H9 (cell line): ENCODE measurements around the gene INPP5A. TPM values are rescaled to one million over a fixed set of nuclear protein-coding genes. Genes with fewer than 3 reads are reported as not detected.

Experiments
- DNase-seq: peaks from one replicate; pipeline ENCODE4 v3.0.0-alpha.2; 2017
- H2AFZ ChIP-seq: one replicate; pipeline ENCODE4 v1.6.1; 2013; ENCODE audit warnings: mild to moderate bottlenecking, low read length, control low read depth, moderate library complexity
- H2AK5ac ChIP-seq: 2 replicates; pipeline ENCODE4 v1.6.1; 2013; ENCODE audit warnings: low read length, control low read depth, mixed read lengths; ENCODE audit not compliant: insufficient read length
- H2BK120ac ChIP-seq: one replicate; pipeline ENCODE4 v1.6.1; 2013; ENCODE audit warnings: low read depth, mild to moderate bottlenecking, low read length, control low read depth, inconsistent platforms; ENCODE audit not compliant: poor library complexity, severe bottlenecking
- H2BK12ac ChIP-seq: 2 replicates; pipeline ENCODE4 v1.6.1; 2013; ENCODE audit warnings: low read length, control low read depth, mixed read lengths, low read depth; ENCODE audit not compliant: insufficient read length
- H2BK15ac ChIP-seq: 2 replicates; pipeline ENCODE4 v1.6.1; 2013; ENCODE audit warnings: low read depth, low read length, control low read depth
- H2BK20ac ChIP-seq: one replicate; pipeline ENCODE4 v1.6.1; 2013; ENCODE audit warnings: low read depth, mild to moderate bottlenecking, low read length, control low read depth, inconsistent platforms; ENCODE audit not compliant: poor library complexity, severe bottlenecking
- H2BK5ac ChIP-seq: 2 replicates; pipeline ENCODE4 v1.6.1; 2013; ENCODE audit warnings: low read length, control low read depth, mixed read lengths; ENCODE audit not compliant: insufficient read length
- H3K14ac ChIP-seq: 2 replicates; pipeline ENCODE4 v1.6.1; 2013; ENCODE audit warnings: low read length, control low read depth; ENCODE audit not compliant: insufficient read depth
- H3K18ac ChIP-seq: 2 replicates; pipeline ENCODE4 v1.6.1; 2013; ENCODE audit warnings: low read depth, mild to moderate bottlenecking, mixed read lengths, low read length, control low read depth; ENCODE audit not compliant: insufficient read length
- H3K23ac ChIP-seq: 2 replicates; pipeline ENCODE4 v1.6.1; 2013; ENCODE audit warnings: low read length, control low read depth, mixed read lengths, low read depth; ENCODE audit not compliant: insufficient read length
- H3K23me2 ChIP-seq: 2 replicates; pipeline ENCODE4 v1.6.1; 2013; ENCODE audit warnings: low read depth, mild to moderate bottlenecking, mixed read lengths, low read length, control low read depth; ENCODE audit not compliant: insufficient read length, poor library complexity, severe bottlenecking
- H3K27ac ChIP-seq: 2 replicates; pipeline ENCODE4 v1.5.1; 2013; ENCODE audit warnings: low read length, control low read depth, mixed read lengths, low read depth; ENCODE audit not compliant: insufficient read length
- H3K27me3 ChIP-seq: 2 replicates; pipeline ENCODE4 v1.6.1; 2013; ENCODE audit warnings: low read length, control low read depth, inconsistent platforms; ENCODE audit not compliant: insufficient read depth
- H3K4ac ChIP-seq: 2 replicates; pipeline ENCODE4 v1.6.1; 2013; ENCODE audit warnings: low read depth, mild to moderate bottlenecking, control low read depth, inconsistent platforms, low read length, moderate library complexity
- H3K4me1 ChIP-seq: 2 replicates; pipeline ENCODE4 v1.6.1; 2013; ENCODE audit warnings: low read length, control low read depth, inconsistent platforms; ENCODE audit not compliant: insufficient read depth
- H3K4me2 ChIP-seq: 2 replicates; pipeline ENCODE4 v1.6.1; 2013; ENCODE audit warnings: low read length, control low read depth, mixed read lengths; ENCODE audit not compliant: insufficient read length, insufficient read depth
- H3K56ac ChIP-seq: 2 replicates; pipeline ENCODE4 v1.6.1; 2013; ENCODE audit warnings: low read depth, mild to moderate bottlenecking, mixed read lengths, low read length, control low read depth; ENCODE audit not compliant: insufficient read length
- H3K79me1 ChIP-seq: 2 replicates; pipeline ENCODE4 v1.6.1; 2013; ENCODE audit warnings: low read depth, mild to moderate bottlenecking, moderate library complexity, low read length, control low read depth, inconsistent platforms; ENCODE audit not compliant: insufficient read depth, poor library complexity, severe bottlenecking
- H3K79me2 ChIP-seq: 2 replicates; pipeline ENCODE4 v1.6.1; 2013; ENCODE audit warnings: low read length, control low read depth, inconsistent platforms; ENCODE audit not compliant: insufficient read depth
- H3K9ac ChIP-seq: 2 replicates; pipeline ENCODE4 v1.6.1; 2013; ENCODE audit warnings: low read length, control low read depth, mixed read lengths; ENCODE audit not compliant: insufficient read length; ENCODE audit errors: extremely low read depth
- H3K9me3 ChIP-seq: one replicate; pipeline ENCODE4 v1.6.1; 2013; ENCODE audit warnings: low read depth, low read length, inconsistent platforms; ENCODE audit not compliant: control insufficient read depth
- H3T11ph ChIP-seq: one replicate; pipeline ENCODE4 v1.6.1; 2013; ENCODE audit warnings: mild to moderate bottlenecking, low read length, control low read depth, inconsistent platforms
- H4K20me1 ChIP-seq: one replicate; pipeline ENCODE4 v1.6.1; 2013; ENCODE audit not compliant: control insufficient read depth, insufficient read length, insufficient read depth
- H4K5ac ChIP-seq: 2 replicates; pipeline ENCODE4 v1.6.1; 2013; ENCODE audit warnings: low read depth, mild to moderate bottlenecking, mixed read lengths, low read length, control low read depth; ENCODE audit not compliant: insufficient read length
- H4K8ac ChIP-seq: replicated peaks from 2 replicates; pipeline ENCODE4 v1.6.1; 2013; ENCODE audit warnings: low read length, control low read depth, mixed read lengths, low read depth; ENCODE audit not compliant: insufficient read length
- H4K91ac ChIP-seq: 2 replicates; pipeline ENCODE4 v1.6.1; 2013; ENCODE audit warnings: low read depth, mild to moderate bottlenecking, moderate library complexity, mixed read lengths, low read length, control low read depth; ENCODE audit not compliant: insufficient read length
- H3K27ac Mint-ChIP-seq, 3 experiments: 2 replicates in 2 of 3; 3 replicates in 1 of 3; pipeline ENCODE4 v1.8.0; 2020 to 2021; ENCODE audit warnings: mixed read lengths in 3 of 3, mild to moderate bottlenecking in 1 of 3, moderate library complexity in 1 of 3
- H3K27me3 Mint-ChIP-seq: 2 replicates; pipeline ENCODE4 v1.8.0; 2021; ENCODE audit warnings: low read depth, mild to moderate bottlenecking, moderate library complexity, mixed read lengths
- H3K36me3 Mint-ChIP-seq, 3 experiments: 2 replicates in 2 of 3; 3 replicates in 1 of 3; pipeline ENCODE4 v1.8.0; 2020 to 2021; ENCODE audit warnings: low read depth in 3 of 3, mixed read lengths in 3 of 3; ENCODE audit not compliant: insufficient read depth in 1 of 3
- H3K4me1 Mint-ChIP-seq, 2 experiments: 2 replicates each; pipeline ENCODE4 v1.8.0; 2020; ENCODE audit warnings: mixed read lengths in 2 of 2
- H3K4me3 Mint-ChIP-seq, 2 experiments: 2 replicates in 1 of 2; 3 replicates in 1 of 2; pipeline ENCODE4 v1.8.0; 2020 to 2021; ENCODE audit warnings: mild to moderate bottlenecking in 2 of 2, mixed read lengths in 2 of 2, moderate library complexity in 1 of 2
- H3K9me3 Mint-ChIP-seq, 2 experiments: 2 replicates in 1 of 2; 3 replicates in 1 of 2; pipeline ENCODE4 v1.8.0; 2020; ENCODE audit warnings: mild to moderate bottlenecking in 2 of 2, mixed read lengths in 2 of 2, moderate library complexity in 1 of 2
- CTCF ChIP-seq: fragments of 200-600 bp; sonication (generic); conservative IDR thresholded peaks from 3 replicates; pipeline ENCODE4 v1.8.0; 2021; ENCODE audit warnings: antibody characterized with exemption, mild to moderate bottlenecking
- WGBS: extraction: QIAGEN DNeasy Blood & Tissue Kit; methylation state at CpG from one replicate; pipeline ENCODE4 v1.1.7; 2013; ENCODE audit warnings: missing lambda C conversion rate, low lambda C conversion rate, mixed read lengths; ENCODE audit not compliant: insufficient read length; ENCODE audit errors: extremely low coverage; 5-methylcytosine and 5-hydroxymethylcytosine counted together
- total RNA-seq: library from RNA; stranded (reverse); gene quantifications from 2 replicates; pipeline ENCODE4 v1.2.1, GENCODE V29; 2021

Gene INPP5A
- total RNA-seq, 1 experiment from 2014 or later = 17.7 TPM

GRCh38 chr10:132510174-132510611 lies 27.4 kb upstream of the INPP5A start:
- Mint-ChIP-seq H3K27me3 (peaks cover 14% of the 10 kb centered on the region), H3K9me3 (no peaks in the 10 kb centered on the region; a peak in 1 of 5 replicates), H3K27ac (no peak overlapping the region), H3K36me3 (no peaks in the 10 kb centered on the region), H3K4me3 (no peak overlapping the region), H3K4me1 (peaks cover 0 to under 1% of the 10 kb centered on the region in 2 experiments; a peak in 2 of 4 replicates)
- H3K79me2 ChIP-seq = no peaks in the 10 kb centered on the region
- H2BK12ac ChIP-seq = no peak overlapping the region
- no peaks in the 10 kb centered on the region for H3K4me1 ChIP-seq
- WGBS = no CpG with 5 or more reads among the region's 15 CpGs
- H3K18ac ChIP-seq = no peak overlapping the region
- no peak overlapping the region for H2AK5ac ChIP-seq
- no peak overlapping the region for H4K5ac ChIP-seq
- DNase-seq = no peak
- no peak overlapping the region for H2BK15ac ChIP-seq
- no peak overlapping the region for H2BK120ac ChIP-seq
- H3K27me3 ChIP-seq = no peaks in the 10 kb centered on the region
- H3K9me3 ChIP-seq = no peaks in the 10 kb centered on the region
- H3K27ac ChIP-seq = no peak overlapping the region
- no peaks in the 10 kb centered on the region for H3K79me1 ChIP-seq
- no peak overlapping the region for H4K8ac ChIP-seq
- H3K9ac ChIP-seq = no peak overlapping the region
- no peaks in the 10 kb centered on the region for H3K23me2 ChIP-seq
- H3K56ac ChIP-seq = no peak overlapping the region
- no peak overlapping the region for H2BK5ac ChIP-seq
- H2AFZ ChIP-seq = no peak overlapping the region
- H2BK20ac ChIP-seq = no peak overlapping the region
- no peak overlapping the region for H4K91ac ChIP-seq
- no peak overlapping the region for H3K23ac ChIP-seq
- no peak overlapping the region for H3K14ac ChIP-seq
- H3T11ph ChIP-seq = no peak overlapping the region
- TF ChIP-seq CTCF = no peak
- no peak overlapping the region for H3K4ac ChIP-seq
- no peaks in the 10 kb centered on the region for H4K20me1 ChIP-seq
- H3K4me2 ChIP-seq = no peak overlapping the region
